Measurements from ENCODE around the gene RIMBP2.

- TF ChIP-seq EZH2 (IDR thresholded peaks at IDR 0.05; ENCODE audit: insufficient read depth, poor library complexity, severe bottlenecking) = no peak
- TF ChIP-seq EZH2phosphoT487 (IDR thresholded peaks at IDR 0.05; ENCODE audit: insufficient read depth, low read depth) = no peak
These were observed 220.9 kb downstream of the RIMBP2 start for GRCh38 chr12:130495156-130495555.
